Tibial artery (tissue), 4 donors: Measurements from ENCODE around the gene CARD9.

Source experiments
- DNase-seq, 2 donors: peaks; one replicate each; pipeline ENCODE4 v3.0.0-alpha.2; 2019
- H3K27ac ChIP-seq, 2 donors: fragments of 200-600 bp; sonication (generic) in 1 of 2; 1 replicate in 1 of 2; 2 replicates in 1 of 2; pipeline ENCODE4 v1.5.1; 2018 to 2019; ENCODE audit warnings: mild to moderate bottlenecking in 1 of 2
- H3K27me3 ChIP-seq, 2 donors: fragments of 200-600 bp; sonication (generic) in 1 of 2; one replicate each; pipeline versions ENCODE4 v1.5.1 to v1.6.0; 2016 to 2019
- H3K36me3 ChIP-seq, 3 donors: fragments of 200-600 bp; sonication (generic) in 2 of 3; one replicate each; pipeline ENCODE4 v1.5.1; 2016 to 2019; ENCODE audit warnings: mild to moderate bottlenecking in 2 of 3
- H3K4me1 ChIP-seq, 4 donors: fragments of 200-600 bp; sonication (generic) in 2 of 4; 1 replicate in 3 of 4; 2 replicates in 1 of 4; pipeline ENCODE4 v1.5.1; 2016 to 2019
- H3K4me3 ChIP-seq, 2 donors: fragments of 200-600 bp; sonication (generic) in 1 of 2; 1 replicate in 1 of 2; 2 replicates in 1 of 2; pipeline ENCODE4 v1.5.1; 2018 to 2019; ENCODE audit warnings: mild to moderate bottlenecking in 2 of 2
- H3K9me3 ChIP-seq, 3 donors: fragments of 200-600 bp; sonication (generic) in 1 of 3; one replicate each; pipeline ENCODE4 v1.5.1; 2016 to 2019
- CTCF ChIP-seq, 2 experiments: fragments of 200-600 bp in 1 of 2; fragments of 450-650 bp in 1 of 2; IDR thresholded peaks; one replicate each; pipeline ENCODE4 v1.5.1; 2017 to 2019; ENCODE audit warnings: antibody characterized with exemption in 2 of 2, mild to moderate bottlenecking in 1 of 2, moderate library complexity in 1 of 2
- intact Hi-C: fragments of 100-400 bp; cut with DNase I; formaldehyde crosslinking; loops from one replicate; pipeline ENCODE4 v1.15.0; 2023; ENCODE audit warnings: low total_unique reads

Gene CARD9

GRCh38 chr9:136346157-136346481 lies 27.4 kb downstream of the CARD9 start:
- H3K36me3 ChIP-seq, result peaks cover 0 to 17% (median 11%) of the 10 kb centered on the region in 3 donors
- intact Hi-C loops, result no loop called here

DNA sequence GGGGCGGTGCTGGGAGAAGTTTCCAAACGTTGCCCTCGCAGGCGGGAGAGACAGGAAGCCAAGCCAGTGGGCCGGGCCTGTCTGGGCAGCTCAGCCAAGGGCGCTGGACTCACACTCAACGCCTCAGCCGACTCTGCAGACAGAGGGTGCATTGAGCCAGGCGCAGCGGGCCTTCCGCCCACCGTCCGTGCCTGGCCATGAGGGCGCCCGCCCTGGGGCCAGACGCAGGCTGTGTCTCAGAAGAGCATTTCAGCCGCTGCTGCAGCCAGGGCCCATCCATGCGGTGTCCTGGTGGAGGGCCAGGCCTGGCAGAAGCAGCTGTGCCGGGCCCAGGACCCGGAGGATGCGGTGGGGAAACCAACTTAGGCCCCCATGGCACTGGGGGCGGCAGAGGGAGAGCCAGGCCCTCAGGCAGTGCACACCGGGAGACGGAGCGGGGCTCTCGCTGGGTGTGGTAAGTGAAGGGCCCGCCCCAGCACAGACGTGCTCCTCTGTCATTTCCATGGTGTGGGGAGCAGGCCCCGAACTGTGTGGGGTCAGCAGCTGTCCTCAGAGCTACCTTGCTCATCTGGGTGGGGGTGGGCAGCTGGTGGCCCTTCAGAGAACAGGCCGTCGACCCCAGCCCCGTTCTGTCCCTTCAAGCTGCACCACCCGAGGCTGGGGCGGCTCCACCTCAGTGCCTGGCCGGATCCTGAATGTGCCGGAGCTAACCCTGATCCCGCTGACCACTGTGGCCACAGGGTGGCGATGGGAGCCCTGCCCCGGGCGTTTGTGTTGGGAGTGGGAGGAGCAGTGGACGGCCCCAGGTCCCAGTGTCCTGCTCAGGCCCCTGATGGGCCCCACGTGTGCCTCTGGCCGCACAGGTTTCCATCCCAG lies 27.9 kb downstream of the CARD9 start:
- H3K4me3 ChIP-seq, result peak overlapping the region; percentile 39 to 45
- peaks cover 0 to 23% (median 11%) of the 10 kb centered on the region in 3 donors for H3K36me3 ChIP-seq
- peaks cover 0 to 41% (median 31%) of the 10 kb centered on the region in 4 donors for H3K4me1 ChIP-seq
- H3K9me3 ChIP-seq, result no peaks in the 10 kb centered on the region
- intact Hi-C loops, result no loop called here
- peak overlapping the region; percentile 59 to 77 for H3K27ac ChIP-seq
- TF ChIP-seq CTCF (IDR thresholded peaks at IDR 0.05), result peak; percentile 46 to 57
- H3K27me3 ChIP-seq, result no peaks in the 10 kb centered on the region
- DNase-seq, result peak; percentile 72 to 89

More at GRCh38 chr9:136346157-136346481, 27.4 kb downstream of the CARD9 start:
- no peaks in the 10 kb centered on the region for H3K9me3 ChIP-seq
- H3K4me1 ChIP-seq, result peaks cover 0 to 41% (median 31%) of the 10 kb centered on the region in 4 donors
- H3K27ac ChIP-seq, result peak overlapping the region; percentile 59 to 77
- peak overlapping the region; percentile 39 to 45 for H3K4me3 ChIP-seq
- TF ChIP-seq CTCF (IDR thresholded peaks at IDR 0.05), result no peak
- DNase-seq, result no peak
- no peaks in the 10 kb centered on the region for H3K27me3 ChIP-seq

- intact Hi-C loops, result no loop called here
- H3K27me3 ChIP-seq, result no peaks in the 10 kb centered on the region
- DNase-seq, result no peak
- peak overlapping the region; percentile 59 to 77 for H3K27ac ChIP-seq
- H3K36me3 ChIP-seq, result peaks cover 0 to 27% (median 15%) of the 10 kb centered on the region in 3 donors
- H3K9me3 ChIP-seq, result no peaks in the 10 kb centered on the region
- TF ChIP-seq CTCF (IDR thresholded peaks at IDR 0.05), result no peak
- peak overlapping the region in 1 of 2 donors; percentile 45 for H3K4me3 ChIP-seq
- H3K4me1 ChIP-seq, result peaks cover 0 to 41% (median 31%) of the 10 kb centered on the region in 4 donors
These were observed 28.8 kb downstream of the CARD9 start for GRCh38 chr9:136344544-136345280.

GRCh38 chr9:136343884-136344269 lies 29.6 kb downstream of the CARD9 start:
- Histone ChIP-seq H3K27me3 (no peaks in the 10 kb centered on the region), H3K9me3 (no peaks in the 10 kb centered on the region), H3K4me1 (peaks cover 0 to 45% (median 31%) of the 10 kb centered on the region in 4 donors), H3K36me3 (peaks cover 0 to 24% (median 9%) of the 10 kb centered on the region in 3 donors), H3K4me3 (no peak overlapping the region), H3K27ac (no peak overlapping the region)
- intact Hi-C loops, result no loop called here
- DNase-seq, result no peak
- no peak for TF ChIP-seq CTCF (IDR thresholded peaks at IDR 0.05)

DNA sequence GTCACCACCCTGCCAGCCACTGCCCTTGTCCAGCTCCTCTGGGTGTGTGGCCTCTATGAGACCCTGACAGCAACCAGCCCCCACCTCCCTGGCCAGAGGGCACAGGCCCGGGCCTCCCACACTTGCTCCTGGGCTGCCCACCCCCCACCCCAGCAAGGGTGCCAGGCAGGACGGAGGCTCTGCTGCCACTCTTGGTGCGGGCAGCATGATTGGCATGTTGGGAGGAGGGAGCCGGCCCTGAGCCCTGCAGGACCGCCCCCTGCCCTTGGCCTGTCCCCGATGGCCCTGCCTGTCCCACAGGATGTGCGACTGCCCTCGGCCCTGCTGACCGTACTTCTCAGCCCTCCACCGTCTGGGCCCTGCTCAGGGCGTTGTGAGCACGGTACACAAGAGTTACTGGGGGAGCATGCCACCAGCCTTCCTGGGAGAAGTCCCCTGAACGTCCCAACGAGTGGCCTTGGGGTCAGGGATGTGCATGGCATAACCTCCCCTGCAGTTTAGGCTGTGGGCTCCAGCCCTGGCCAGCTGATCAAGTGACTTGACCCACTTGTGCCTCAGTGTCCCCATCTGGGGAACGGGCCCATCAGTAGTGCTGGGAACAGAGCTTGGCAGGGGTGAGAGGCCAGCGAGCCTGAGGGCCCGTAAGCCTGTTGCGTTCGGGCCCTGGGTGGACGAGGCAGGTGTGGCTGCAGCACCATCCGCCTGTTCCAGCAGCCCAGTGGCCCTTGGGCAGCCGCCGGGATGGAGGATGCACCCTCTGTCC lies 30.2 kb downstream of the CARD9 start:
- no peaks in the 10 kb centered on the region for H3K9me3 ChIP-seq
- H3K4me1 ChIP-seq, result peaks cover 0 to 45% (median 31%) of the 10 kb centered on the region in 4 donors
- intact Hi-C loops, result no loop called here
- DNase-seq, result no peak
- peak overlapping the region; percentile 49 to 53 for H3K27ac ChIP-seq
- H3K27me3 ChIP-seq, result no peaks in the 10 kb centered on the region
- H3K4me3 ChIP-seq, result peak overlapping the region in 1 of 2 donors; percentile 48
- H3K36me3 ChIP-seq, result peaks cover 0 to 25% (median 14%) of the 10 kb centered on the region in 3 donors
- TF ChIP-seq CTCF (IDR thresholded peaks at IDR 0.05), result no peak
